Measurements from ENCODE around the gene SLC25A19.
"Not testable (repeated sequence)": the region's sequence is repeated elsewhere in the genome, so short reads cannot be mapped to it uniquely, and the experiment has no call there.

The SLC25A19 gene

GRCh38 chr17:75266316-75267152 lies 22.7 kb downstream of the SLC25A19 start:
- DNase-seq, result peak; percentile 45

DNA sequence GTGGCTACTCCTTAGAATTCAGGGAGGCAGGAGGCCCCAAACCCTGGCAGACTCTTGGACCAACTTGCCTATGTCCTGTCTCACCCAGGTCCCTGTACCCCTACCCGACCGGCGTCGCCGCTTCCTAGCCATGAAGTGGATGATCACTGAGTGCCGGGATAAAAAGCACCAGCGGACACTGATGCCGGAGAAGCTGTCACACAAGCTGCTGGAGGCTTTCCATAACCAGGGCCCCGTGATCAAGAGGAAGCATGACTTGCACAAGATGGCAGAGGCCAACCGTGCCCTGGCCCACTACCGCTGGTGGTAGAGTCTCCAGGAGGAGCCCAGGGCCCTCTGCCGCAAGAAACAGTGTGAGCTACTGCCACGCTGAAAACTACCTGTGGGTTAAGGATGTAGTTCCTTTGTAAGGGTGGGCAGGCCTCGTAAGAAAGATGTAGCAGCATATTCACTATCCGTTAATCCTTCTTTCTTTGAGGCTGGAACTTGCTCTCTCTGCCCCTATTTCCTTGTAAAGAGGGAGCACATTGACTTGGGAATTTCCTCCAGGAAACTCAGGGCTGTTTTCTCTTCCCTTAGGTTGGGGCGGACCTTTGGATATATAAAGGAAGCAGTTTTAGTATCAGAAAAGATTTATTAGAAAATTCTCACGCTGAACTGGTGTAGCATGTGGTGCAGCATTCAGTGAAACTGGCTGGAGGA lies 23.5 kb downstream of the SLC25A19 start:
- no peak for DNase-seq

GRCh38 chr17:75263055-75263454 lies 26.2 kb downstream of the SLC25A19 start:
- no peak for DNase-seq

DNA sequence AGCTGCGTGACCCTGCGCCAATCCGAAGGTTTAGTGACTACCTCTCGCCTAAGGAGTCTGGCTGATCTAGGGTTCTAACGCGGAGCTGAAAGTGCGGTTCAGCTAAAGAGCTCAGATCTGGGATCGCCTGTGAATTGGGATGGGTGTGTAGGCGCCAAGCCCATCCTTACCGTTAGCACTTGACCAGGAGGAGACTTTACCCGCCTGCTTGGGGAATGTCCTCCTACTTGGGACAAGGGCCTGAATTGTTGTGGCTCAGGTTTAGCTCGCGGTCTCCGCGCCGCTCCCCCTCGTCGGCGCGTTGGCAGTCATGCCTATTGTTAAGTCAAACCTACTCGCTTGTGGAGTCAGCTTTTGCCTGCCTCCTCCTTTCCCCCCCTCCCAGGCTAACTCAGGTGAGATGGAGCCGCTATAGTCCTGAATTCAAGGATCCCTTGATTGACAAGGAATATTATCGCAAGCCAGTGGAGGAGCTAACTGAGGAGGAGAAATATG lies 27.1 kb downstream of the SLC25A19 start:
- no peak for DNase-seq

- peak; percentile 92 for DNase-seq
Observed at GRCh38 chr17:75261336-75262111, 27.7 kb downstream of the SLC25A19 start, which contains the start of the genes GGA3 and MRPS7. GGA3 (minus strand) TSS chr17:75261606; CDS start chr17:75261587, 19 bp downstream. MRPS7 (plus strand) TSS chr17:75261879; CDS start chr17:75261901, 22 bp downstream.

DNA sequence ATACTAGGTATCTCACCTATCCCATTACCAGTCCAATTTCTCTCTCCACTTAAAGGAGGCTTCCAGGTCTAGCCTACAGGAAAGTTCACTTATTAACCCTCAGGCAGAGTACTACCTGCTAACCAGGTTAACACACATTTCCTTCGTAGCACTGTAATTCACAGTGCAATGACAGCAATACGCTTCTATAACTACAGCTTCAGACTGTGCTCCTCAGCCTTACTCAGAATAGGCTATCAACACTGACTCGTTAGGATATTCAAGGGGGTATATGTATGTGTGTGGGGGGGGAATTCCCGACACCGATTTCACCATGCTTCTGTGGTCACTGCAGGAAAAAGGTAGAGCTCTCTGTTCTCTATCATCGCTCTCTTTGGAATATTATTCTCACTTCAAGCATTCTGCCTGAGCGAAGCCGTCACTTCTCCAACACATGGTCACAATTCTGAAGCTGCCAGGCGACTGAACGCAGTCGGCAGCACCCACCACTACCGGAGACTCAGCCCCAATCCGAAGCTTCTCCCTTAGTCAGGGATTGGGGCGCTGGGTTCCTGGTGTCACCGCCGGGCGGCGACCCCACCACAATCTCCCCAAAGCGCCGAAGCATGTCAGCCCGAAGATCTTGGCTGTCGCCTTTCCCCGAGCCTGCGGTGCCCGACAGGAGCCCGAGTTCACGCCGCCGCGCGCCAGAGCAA lies 28.4 kb downstream of the SLC25A19 start:
- no peak for DNase-seq

DNA sequence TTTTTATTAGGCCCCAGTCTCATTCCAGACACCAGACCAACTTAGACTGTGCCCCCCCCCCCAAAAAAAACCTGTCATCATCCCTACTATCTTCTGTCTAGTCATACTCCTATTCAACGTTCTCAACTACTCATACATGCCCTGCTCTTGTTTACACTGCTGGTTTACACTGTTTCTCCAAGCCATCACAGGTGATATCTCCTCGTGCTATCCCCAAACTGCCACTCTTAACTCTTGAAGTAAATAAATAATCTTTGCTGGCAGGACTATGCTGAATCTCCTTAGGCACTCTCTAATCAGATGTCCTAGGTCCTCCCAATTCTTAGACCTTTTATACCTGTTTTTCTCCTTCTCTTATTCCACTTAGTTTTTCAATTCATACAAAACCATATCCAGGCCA lies 32.0 kb downstream of the SLC25A19 start:
- not testable (repeated sequence) for DNase-seq

GRCh38 chr17:75255954-75256698 lies 33.1 kb downstream of the SLC25A19 start:
- DNase-seq, result not testable (repeated sequence)

GRCh38 chr17:75252039-75252816 lies 37.0 kb downstream of the SLC25A19 start:
- no peak for DNase-seq

- DNase-seq, result no peak
Observed at GRCh38 chr17:75250009-75250471, 39.2 kb downstream of the SLC25A19 start.

GRCh38 chr17:75249564-75249963 lies 39.7 kb downstream of the SLC25A19 start:
- DNase-seq, result no peak

DNA sequence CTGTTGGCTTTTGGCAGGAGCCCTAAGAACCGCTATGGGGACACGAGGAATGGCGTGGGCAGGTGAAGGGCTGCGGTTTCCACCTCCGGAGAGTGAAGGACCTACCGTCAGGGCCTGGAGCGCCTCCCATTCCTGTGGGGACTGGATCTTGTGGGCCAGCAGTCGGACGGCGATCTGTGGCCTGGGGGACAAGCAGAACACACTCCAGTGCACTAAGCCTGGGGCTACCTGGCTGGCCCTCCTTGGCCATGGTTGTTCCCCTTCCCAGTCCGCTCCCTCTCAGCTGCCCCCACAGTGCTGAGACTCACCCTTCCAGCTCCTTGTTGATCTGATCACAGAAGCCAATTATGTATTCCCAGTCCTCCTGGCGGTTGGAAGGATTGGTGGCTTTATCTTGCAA lies 42.8 kb downstream of the SLC25A19 start:
- DNase-seq, result no peak

- no peak for DNase-seq
Observed at GRCh38 chr17:75245011-75245410, 44.2 kb downstream of the SLC25A19 start.

DNA sequence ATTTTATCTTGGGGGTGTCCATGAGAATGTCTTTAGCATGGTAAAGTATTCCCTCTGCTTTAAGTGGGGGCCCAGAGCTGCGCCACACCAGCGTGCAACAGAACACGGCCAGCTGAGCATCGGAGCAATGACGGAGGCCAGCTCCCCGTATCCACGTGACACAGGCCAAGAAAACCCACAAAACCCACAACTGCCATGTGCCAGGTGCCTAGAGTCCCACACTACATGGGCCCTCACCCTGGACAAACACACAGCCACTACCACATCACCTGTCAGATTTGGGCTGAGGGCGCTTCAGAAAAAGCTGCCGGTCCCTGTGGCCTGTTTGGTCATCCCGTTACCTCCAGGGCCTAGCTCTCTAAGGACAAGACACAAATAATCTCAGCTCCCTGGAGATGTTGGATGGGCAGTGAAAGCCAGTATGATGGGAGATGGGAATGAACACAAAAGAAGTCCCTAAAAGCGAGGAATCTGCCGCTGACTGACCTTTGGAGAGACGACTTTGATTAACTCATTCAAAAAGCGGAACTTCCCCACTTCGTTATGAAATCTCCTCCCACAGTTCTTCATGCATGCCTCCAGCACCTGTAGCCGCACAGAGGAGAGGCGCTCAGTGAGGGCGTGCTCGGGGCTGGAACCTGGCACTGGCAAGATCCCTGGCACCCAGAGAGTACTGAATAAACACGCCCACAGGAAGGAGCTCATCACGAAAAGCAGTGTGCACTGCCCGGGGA lies 44.9 kb downstream of the SLC25A19 start:
- no peak for DNase-seq

- DNase-seq, result no peak
Observed at GRCh38 chr17:75242461-75243042, 46.7 kb downstream of the SLC25A19 start.

GRCh38 chr17:75241996-75242460 lies 47.2 kb downstream of the SLC25A19 start:
- DNase-seq, result no peak

- no peak for DNase-seq
Observed at GRCh38 chr17:75241502-75241901, 47.7 kb downstream of the SLC25A19 start.

- DNase-seq, result no peak
Observed at GRCh38 chr17:75241143-75241430, 48.1 kb downstream of the SLC25A19 start.

- DNase-seq, result no peak
Observed at GRCh38 chr17:75240394-75241142, 48.7 kb downstream of the SLC25A19 start.

All from NCI-H1092 (cell line).